Mammary epithelial cell (primary cell): ENCODE data around the gene TSPAN9.

Experiments
- CTCF ChIP-seq, 2 donors: IDR thresholded peaks in 1 of 2; conservative IDR thresholded peaks in 1 of 2; 2 replicates each; pipeline ENCODE4 v1.5.1; 2011 to 2012; ENCODE audit warnings: inconsistent platforms in 2 of 2, low read length in 2 of 2, mild to moderate bottlenecking in 2 of 2, control low read depth in 1 of 2, low read depth in 1 of 2; ENCODE audit not compliant: insufficient read depth in 1 of 2; ENCODE audit errors: extremely low read depth in 1 of 2
- EZH2 ChIP-seq: IDR thresholded peaks from 2 replicates; pipeline ENCODE4 v1.6.1; 2012; ENCODE audit warnings: low read length, inconsistent platforms, borderline replicate concordance

GRCh38 chr12:3277306-3277943 lies 200.2 kb downstream of the TSPAN9 start:
- TF ChIP-seq CTCF (conservative IDR thresholded peaks at IDR 0.05 in 1 of 2, IDR thresholded peaks at IDR 0.05 in 1 of 2; ENCODE audit: extremely low read depth in 1 of 2, insufficient read depth in 1 of 2, low read depth in 1 of 2, low read length in 2 of 2) (no peak), EZH2 (no peak)
